Prostate gland (tissue), 2 donors: ENCODE measurements around the gene ADGRE2. TPM values are rescaled to one million over a fixed set of nuclear protein-coding genes. Genes with fewer than 3 reads are reported as not detected.

Source experiments
- DNase-seq: peaks from one replicate; pipeline ENCODE4 v3.0.0-alpha.2; 2019; ENCODE audit warnings: low spot score
- H3K27ac ChIP-seq, 2 donors: fragments of 200-600 bp; sonication (generic); 2 replicates each; pipeline ENCODE4 v1.5.1; 2017 to 2019
- H3K27me3 ChIP-seq: fragments of 200-600 bp; sonication (generic); replicated peaks from 2 replicates; pipeline ENCODE4 v1.5.1; 2019; ENCODE audit not compliant: insufficient read depth
- H3K36me3 ChIP-seq, 2 donors: fragments of 200-600 bp; sonication (generic); 1 replicate in 1 of 2; 2 replicates in 1 of 2; pipeline versions ENCODE4 v1.5.1 to v1.8.1; 2017 to 2019
- H3K4me1 ChIP-seq: fragments of 200-600 bp; sonication (generic); replicated peaks from 2 replicates; pipeline ENCODE4 v1.5.1; 2019
- H3K4me3 ChIP-seq, 2 donors: fragments of 200-600 bp; sonication (generic); 2 replicates each; pipeline ENCODE4 v1.5.1; 2017 to 2019
- H3K9me3 ChIP-seq: fragments of 200-600 bp; sonication (generic); 2 replicates; pipeline ENCODE4 v1.5.1; 2017
- CTCF ChIP-seq, 4 experiments: fragments of 200-600 bp in 2 of 4; fragments of 450-650 bp in 2 of 4; sonication (generic) in 2 of 4; IDR thresholded peaks; 1 replicate in 3 of 4; 2 replicates in 1 of 4; pipeline ENCODE4 v1.5.1; 2016 to 2019; ENCODE audit warnings: antibody characterized with exemption in 4 of 4, mild to moderate bottlenecking in 2 of 4, moderate library complexity in 2 of 4
- POLR2A ChIP-seq: fragments of 450-650 bp; IDR thresholded peaks from one replicate; pipeline ENCODE4 v1.6.1; 2016; ENCODE audit warnings: antibody characterized with exemption, mild to moderate bottlenecking
- POLR2AphosphoS5 ChIP-seq: sonication (generic); formaldehyde crosslinking; IDR thresholded peaks from one replicate; pipeline ENCODE4 v1.6.1; 2017; ENCODE audit warnings: antibody characterized with exemption
- WGBS: methylation state at CpG from one replicate; pipeline ENCODE4 v1.1.5; 2018; 5-methylcytosine and 5-hydroxymethylcytosine counted together
- intact Hi-C: fragments of 100-400 bp; cut with DNase I; formaldehyde crosslinking; loops from one replicate; pipeline ENCODE4 v1.14.2; 2022
- total RNA-seq, 2 donors: library from RNA; depleted of rRNA; stranded (reverse); fragments of >200 nt; gene quantifications; one replicate each; pipeline ENCODE4 v1.1.0, GENCODE V29; 2016

ADGRE2 gene
- total RNA-seq, 2 donors from 2014 or later, result 3.6 to 4.9 TPM

DNA sequence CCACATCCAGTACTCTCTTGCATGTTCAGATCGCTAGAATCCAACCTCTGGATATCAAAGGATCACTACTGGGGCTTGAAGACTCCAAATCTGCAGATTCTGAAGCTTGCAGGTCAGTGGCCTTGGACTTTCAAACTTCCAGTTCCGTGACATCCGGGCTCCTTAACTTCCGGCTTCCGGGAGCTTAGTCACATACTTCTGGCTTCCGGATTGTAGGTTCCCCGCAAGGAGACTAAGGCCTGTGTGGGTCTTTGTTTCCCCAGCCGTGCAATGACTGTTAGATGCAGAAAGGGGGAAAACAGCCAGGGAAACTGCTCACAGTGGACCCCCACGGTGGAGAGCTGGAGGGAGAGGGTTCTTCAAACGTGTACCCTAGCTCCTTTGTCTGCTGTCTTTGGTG is 47.2 kb downstream of the ADGRE2 start:
- no peak for TF ChIP-seq CTCF (IDR thresholded peaks at IDR 0.05)
- no peak for TF ChIP-seq POLR2AphosphoS5
- no peak for TF ChIP-seq POLR2A
- intact Hi-C loops, result no loop called here
- no peak for DNase-seq
- Histone ChIP-seq H3K4me1 (no peaks in the 10 kb centered on the region), H3K4me3 (no peak overlapping the region), H3K27ac (no peak overlapping the region), H3K9me3 (no peaks in the 10 kb centered on the region), H3K27me3 (no peaks in the 10 kb centered on the region), H3K36me3 (no peaks in the 10 kb centered on the region)
- 57% methylated on average over 10 of the region's 10 CpGs for WGBS

- Histone ChIP-seq H3K4me3 (no peak overlapping the region), H3K27me3 (no peaks in the 10 kb centered on the region), H3K36me3 (no peaks in the 10 kb centered on the region), H3K27ac (no peak overlapping the region), H3K9me3 (no peaks in the 10 kb centered on the region), H3K4me1 (no peaks in the 10 kb centered on the region)
- no peak for TF ChIP-seq POLR2AphosphoS5
- TF ChIP-seq CTCF (IDR thresholded peaks at IDR 0.05), result no peak
- no peak for TF ChIP-seq POLR2A
- WGBS, result 67% methylated on average over 7 of the region's 7 CpGs
- DNase-seq, result no peak
- intact Hi-C loops, result no loop called here
These were observed 49.8 kb downstream of the ADGRE2 start for GRCh38 chr19:14728595-14728994.

DNA sequence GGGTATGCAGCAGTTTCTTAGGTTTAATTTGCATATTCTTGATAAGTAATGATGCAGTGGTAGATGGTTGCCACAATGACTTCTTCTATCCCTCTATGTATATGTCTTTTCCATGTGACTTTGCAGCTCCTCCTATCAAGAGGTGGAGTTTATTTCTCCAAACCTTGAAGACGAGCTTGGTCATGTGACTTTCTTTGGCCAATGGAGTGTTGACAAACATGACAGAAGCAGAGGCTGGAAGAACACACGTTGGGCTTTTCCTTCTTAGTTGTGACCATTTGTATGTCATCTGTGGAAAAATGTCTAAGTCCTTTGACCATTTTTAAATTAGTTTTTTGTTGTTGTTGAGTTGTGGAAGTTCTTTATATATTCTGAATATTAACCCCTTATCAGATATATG is 56.2 kb downstream of the ADGRE2 start:
- Histone ChIP-seq H3K4me1 (no peaks in the 10 kb centered on the region), H3K27me3 (no peaks in the 10 kb centered on the region), H3K36me3 (peaks cover 12 to 22% of the 10 kb centered on the region in 2 donors), H3K4me3 (no peak overlapping the region), H3K9me3 (peaks cover 7% of the 10 kb centered on the region), H3K27ac (no peak overlapping the region)
- intact Hi-C loops, result no loop called here
- WGBS, result 88% methylated on average over 2 of the region's 2 CpGs
- DNase-seq, result no peak
- no peak for TF ChIP-seq POLR2A
- TF ChIP-seq CTCF (IDR thresholded peaks at IDR 0.05), result no peak
- TF ChIP-seq POLR2AphosphoS5, result no peak

DNA sequence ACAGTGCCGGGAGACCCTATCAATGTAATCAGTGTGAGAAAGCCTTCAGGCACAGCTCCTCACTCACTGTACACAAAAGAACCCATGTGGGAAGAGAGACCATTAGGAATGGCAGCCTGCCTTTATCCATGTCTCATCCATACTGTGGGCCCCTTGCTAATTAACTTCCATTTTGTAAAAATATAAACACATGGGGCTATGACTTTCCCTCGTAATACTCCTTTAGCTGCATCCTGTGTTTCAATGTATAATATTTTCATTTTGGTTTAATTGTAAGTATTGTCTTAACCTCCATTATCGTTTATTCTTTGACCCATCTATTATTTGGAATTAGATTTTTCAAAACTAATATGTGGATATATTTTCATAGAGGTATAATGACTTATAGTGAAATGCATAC is 59.2 kb downstream of the ADGRE2 start:
- Histone ChIP-seq H3K9me3 (peaks cover 7% of the 10 kb centered on the region), H3K27me3 (no peaks in the 10 kb centered on the region), H3K27ac (no peak overlapping the region), H3K4me1 (no peaks in the 10 kb centered on the region), H3K4me3 (no peak overlapping the region), H3K36me3 (peaks cover 26 to 49% of the 10 kb centered on the region in 2 donors)
- 97% methylated on average over 3 of the region's 3 CpGs for WGBS
- TF ChIP-seq POLR2AphosphoS5 (no peak), POLR2A (no peak), CTCF (IDR thresholded peaks at IDR 0.05) (no peak)
- intact Hi-C loops, result no loop called here
- DNase-seq, result no peak

DNA sequence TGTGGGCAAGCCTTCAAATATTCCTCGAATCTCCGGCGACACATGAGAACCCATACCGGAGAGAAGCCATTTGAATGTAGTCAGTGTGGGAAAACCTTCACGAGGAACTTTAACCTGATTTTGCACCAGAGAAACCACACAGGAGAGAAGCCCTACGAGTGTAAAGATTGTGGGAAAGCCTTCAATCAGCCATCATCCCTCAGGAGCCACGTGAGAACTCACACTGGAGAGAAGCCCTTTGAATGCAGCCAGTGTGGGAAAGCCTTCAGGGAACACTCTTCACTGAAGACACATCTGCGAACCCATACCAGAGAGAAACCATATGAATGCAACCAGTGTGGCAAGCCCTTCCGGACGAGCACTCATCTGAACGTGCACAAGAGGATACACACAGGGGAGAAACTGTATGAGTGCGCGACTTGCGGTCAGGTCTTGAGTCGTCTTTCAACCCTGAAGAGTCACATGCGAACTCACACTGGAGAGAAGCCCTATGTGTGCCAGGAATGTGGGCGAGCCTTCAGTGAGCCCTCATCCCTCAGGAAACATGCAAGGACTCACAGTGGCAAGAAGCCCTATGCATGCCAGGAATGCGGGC is 59.7 kb downstream of the ADGRE2 start:
- H3K36me3 ChIP-seq, result peaks cover 26 to 55% of the 10 kb centered on the region in 2 donors
- H3K27me3 ChIP-seq, result no peaks in the 10 kb centered on the region
- H3K9me3 ChIP-seq, result peaks cover 7% of the 10 kb centered on the region
- TF ChIP-seq POLR2AphosphoS5 (no peak), CTCF (IDR thresholded peaks at IDR 0.05) (no peak), POLR2A (no peak)
- no peak for DNase-seq
- no peak overlapping the region for H3K27ac ChIP-seq
- intact Hi-C loops, result no loop called here
- 93% methylated on average over 18 of the region's 18 CpGs for WGBS
- H3K4me3 ChIP-seq, result no peak overlapping the region
- H3K4me1 ChIP-seq, result no peaks in the 10 kb centered on the region
